Ovary (tissue), 9 donors: ENCODE measurements around the gene ZNF8. TPM values are rescaled to one million over a fixed set of nuclear protein-coding genes. Genes with fewer than 3 reads are reported as not detected.

ENCODE experiments used
- DNase-seq, 5 donors: peaks; one replicate each; pipeline ENCODE4 v3.0.0-alpha.2; 2019 to 2020
- H3K27ac ChIP-seq, 2 donors: fragments of 200-600 bp; one replicate each; pipeline versions ENCODE4 v1.5.1 to v1.8.0; 2019 to 2022
- H3K27me3 ChIP-seq: fragments of 200-600 bp; one replicate; pipeline ENCODE4 v1.8.0; 2022
- H3K36me3 ChIP-seq: fragments of 200-600 bp; sonication (generic); one replicate; pipeline ENCODE4 v1.5.1; 2019
- H3K4me1 ChIP-seq: one replicate; pipeline ENCODE4 v1.8.1; 2013; ENCODE audit warnings: mild to moderate bottlenecking, moderate library complexity; ENCODE audit not compliant: insufficient read depth
- H3K4me3 ChIP-seq: fragments of 200-600 bp; sonication (generic); one replicate; pipeline ENCODE4 v1.5.1; 2017
- H3K9me3 ChIP-seq, 2 donors: fragments of 200-600 bp in 1 of 2; sonication (generic) in 1 of 2; one replicate each; pipeline versions ENCODE4 v1.5.1 to v1.8.1; 2013 to 2019; ENCODE audit warnings: mild to moderate bottlenecking in 1 of 2, moderate library complexity in 1 of 2
- EP300 ChIP-seq: sonication (generic); formaldehyde crosslinking; IDR thresholded peaks from one replicate; pipeline ENCODE4 v1.6.1; 2017; ENCODE audit warnings: antibody characterized with exemption
- POLR2A ChIP-seq: fragments of 450-650 bp; IDR thresholded peaks from one replicate; pipeline ENCODE4 v1.6.1; 2017; ENCODE audit warnings: antibody characterized with exemption, mild to moderate bottlenecking, moderate library complexity
- WGBS, 3 donors: extraction: QIAGEN DNeasy Blood & Tissue Kit in 1 of 3; methylation state at CpG; one replicate each; pipeline versions ENCODE4 v1.1.5 to v1.1.7; 2013 to 2017; 5-methylcytosine and 5-hydroxymethylcytosine counted together
- intact Hi-C, 4 donors: fragments of 100-400 bp; cut with DNase I; formaldehyde crosslinking; loops; one replicate each; pipeline versions ENCODE4 v1.11.0 to v1.15.1; 2022 to 2023
- polyA plus RNA-seq, 2 donors: library from polyadenylated mRNA; stranded (reverse); fragments of 200-250 nt in 1 of 2; fragments of 350-450 nt in 1 of 2; fragmentation: Illumina TruSeq in 1 of 2; extraction: RNeasy Lipid Tissue Mini Kit (QIAGEN cat#74804) in 1 of 2; gene quantifications; one replicate each; pipeline ENCODE4 v1.2.3, GENCODE V29; 2013 to 2014
- total RNA-seq, 7 donors: library from RNA; depleted of rRNA in 2 of 7; stranded (reverse); fragments of >200 nt in 2 of 7; fragmentation: NEBNext Ultra II Directional in 3 of 7; extraction: Animal tissue kit (Norgen Biotek cat#: 25700) in 3 of 7; gene quantifications; one replicate each; pipeline versions ENCODE4 v1.1.0 to v1.2.4, GENCODE V29; 2016 to 2023
- TF ChIP-seq, protein P1 (sequence below), 3 donors: fragments of 450-650 bp in 2 of 3; fragments of 200-600 bp in 1 of 3; IDR thresholded peaks; one replicate each; pipeline versions ENCODE4 v1.5.1 to v1.8.0; 2016 to 2022; ENCODE audit warnings: antibody characterized with exemption in 3 of 3, mild to moderate bottlenecking in 1 of 3
- donor health status: DM: no; HTN: no; CAD: no; lungs with moderate emphysema.
- donor health status: DM: no; HTN: no; CAD: no.
- donor health status: Bipolar disorder and iron deficiency.
- donor health status: DM: yes; HTN: yes; CAD: no.
- donor health status: DM: no; HTN: no; CAD: no.
- donor health status: DM: yes; HTN: yes; CAD: no.

Gene ZNF8
- total and polyA plus RNA-seq, 9 donors = 2.7 to 10.6 (median 7.2) TPM

DNA sequence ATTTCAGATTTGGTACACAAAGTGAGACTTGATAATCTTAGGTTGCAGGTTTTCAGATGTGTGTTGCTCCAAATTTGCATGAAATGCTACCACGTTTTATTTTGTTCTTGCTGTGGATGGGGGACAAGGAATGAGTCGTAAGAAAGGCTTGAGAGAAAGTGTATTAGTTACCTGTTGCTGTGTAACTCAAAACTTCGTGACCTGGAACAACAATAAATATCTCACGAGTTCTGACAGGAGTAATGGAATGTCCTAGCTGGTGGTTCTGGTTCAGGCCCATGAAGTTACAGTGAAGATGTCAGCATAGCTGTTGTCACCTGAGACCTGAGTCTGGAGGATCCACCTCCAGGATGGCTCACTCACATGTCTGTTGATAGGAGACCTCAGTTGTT is 1.2 kb downstream of the ZNF8 start:
- no peak for DNase-seq
- peak overlapping the region; percentile 76 for H3K4me3 ChIP-seq
- no peaks in the 10 kb centered on the region for H3K27me3 ChIP-seq
- TF ChIP-seq EP300 = no peak
- TF ChIP-seq POLR2A = no peak
- TF ChIP-seq, protein P1, sequence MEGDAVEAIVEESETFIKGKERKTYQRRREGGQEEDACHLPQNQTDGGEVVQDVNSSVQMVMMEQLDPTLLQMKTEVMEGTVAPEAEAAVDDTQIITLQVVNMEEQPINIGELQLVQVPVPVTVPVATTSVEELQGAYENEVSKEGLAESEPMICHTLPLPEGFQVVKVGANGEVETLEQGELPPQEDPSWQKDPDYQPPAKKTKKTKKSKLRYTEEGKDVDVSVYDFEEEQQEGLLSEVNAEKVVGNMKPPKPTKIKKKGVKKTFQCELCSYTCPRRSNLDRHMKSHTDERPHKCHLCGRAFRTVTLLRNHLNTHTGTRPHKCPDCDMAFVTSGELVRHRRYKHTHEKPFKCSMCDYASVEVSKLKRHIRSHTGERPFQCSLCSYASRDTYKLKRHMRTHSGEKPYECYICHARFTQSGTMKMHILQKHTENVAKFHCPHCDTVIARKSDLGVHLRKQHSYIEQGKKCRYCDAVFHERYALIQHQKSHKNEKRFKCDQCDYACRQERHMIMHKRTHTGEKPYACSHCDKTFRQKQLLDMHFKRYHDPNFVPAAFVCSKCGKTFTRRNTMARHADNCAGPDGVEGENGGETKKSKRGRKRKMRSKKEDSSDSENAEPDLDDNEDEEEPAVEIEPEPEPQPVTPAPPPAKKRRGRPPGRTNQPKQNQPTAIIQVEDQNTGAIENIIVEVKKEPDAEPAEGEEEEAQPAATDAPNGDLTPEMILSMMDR (IDR thresholded peaks at IDR 0.05) = no peak
- no peak overlapping the region for H3K27ac ChIP-seq
- WGBS, 3 donors = 73 to 83% (median 79%) methylated on average over 4 of the region's 4 CpGs
- no peaks in the 10 kb centered on the region for H3K36me3 ChIP-seq
- intact Hi-C loops = loop anchor here in 1 of 4 donors (10.0 kb wide), 1 partner anchor 95 kb away; the partner anchor contains the start of gene ZNF274
- H3K9me3 ChIP-seq = peaks cover 0 to 9% of the 10 kb centered on the region in 2 donors
- no peaks in the 10 kb centered on the region for H3K4me1 ChIP-seq

DNA sequence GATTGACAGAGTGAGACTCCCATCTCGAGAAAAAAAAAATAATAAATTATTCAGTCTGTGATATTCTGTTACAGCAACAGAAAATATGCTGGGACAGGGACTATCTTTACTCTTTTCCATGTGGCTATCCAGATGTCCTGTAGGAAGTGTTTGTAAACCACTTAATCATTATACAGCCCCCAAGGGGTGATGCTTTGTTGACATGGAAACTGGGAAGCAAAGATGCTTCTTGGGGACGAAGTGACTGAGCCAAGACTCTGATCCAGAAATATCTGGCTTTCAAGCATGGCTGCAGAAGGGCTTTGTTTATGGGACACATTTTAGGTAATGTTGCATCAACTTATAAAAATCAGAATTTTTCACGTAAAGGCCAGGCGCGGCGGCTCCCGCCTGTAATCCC is 5.4 kb downstream of the ZNF8 start:
- Histone ChIP-seq H3K4me3 (no peak overlapping the region), H3K27me3 (no peaks in the 10 kb centered on the region), H3K27ac (no peak overlapping the region), H3K4me1 (no peaks in the 10 kb centered on the region), H3K36me3 (no peaks in the 10 kb centered on the region), H3K9me3 (peaks cover 0 to 7% of the 10 kb centered on the region in 2 donors)
- intact Hi-C loops = no loop called here
- TF ChIP-seq, protein P1 (IDR thresholded peaks at IDR 0.05) = no peak
- TF ChIP-seq POLR2A = no peak
- TF ChIP-seq EP300 = no peak
- 93 to 95% (median 95%) methylated on average over 7 of the region's 7 CpGs for WGBS, 3 donors
- no peak for DNase-seq

DNA sequence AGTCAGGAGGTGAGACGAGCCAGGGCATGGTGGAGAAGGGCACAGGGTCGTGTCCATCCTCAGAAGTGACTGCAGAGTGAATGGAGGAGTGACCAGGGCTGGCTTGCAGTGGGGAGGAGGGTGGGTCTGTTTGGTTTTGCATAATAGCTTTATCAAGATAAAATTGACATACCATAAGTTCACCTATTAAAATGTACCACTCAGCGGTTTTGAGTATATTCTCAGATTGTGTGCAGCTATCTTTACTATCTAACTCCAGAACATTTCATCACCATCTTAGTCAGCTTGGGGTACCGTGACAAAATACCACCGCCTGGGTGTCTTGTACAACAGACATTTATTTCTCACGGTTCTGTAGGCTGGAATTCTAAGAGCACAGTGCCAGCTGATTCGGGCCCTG is 13.2 kb downstream of the ZNF8 start:
- H3K36me3 ChIP-seq = no peaks in the 10 kb centered on the region
- no peaks in the 10 kb centered on the region for H3K27me3 ChIP-seq
- DNase-seq = no peak
- no peaks in the 10 kb centered on the region for H3K4me1 ChIP-seq
- peaks cover 2 to 17% of the 10 kb centered on the region in 2 donors for H3K9me3 ChIP-seq
- H3K4me3 ChIP-seq = no peak overlapping the region
- 92 to 96% (median 95%) methylated on average over 7 of the region's 7 CpGs for WGBS, 3 donors
- H3K27ac ChIP-seq = no peak overlapping the region
- TF ChIP-seq, protein P1 (IDR thresholded peaks at IDR 0.05) = no peak
- TF ChIP-seq EP300 (no peak), POLR2A (no peak)
- intact Hi-C loops = no loop called here

DNA sequence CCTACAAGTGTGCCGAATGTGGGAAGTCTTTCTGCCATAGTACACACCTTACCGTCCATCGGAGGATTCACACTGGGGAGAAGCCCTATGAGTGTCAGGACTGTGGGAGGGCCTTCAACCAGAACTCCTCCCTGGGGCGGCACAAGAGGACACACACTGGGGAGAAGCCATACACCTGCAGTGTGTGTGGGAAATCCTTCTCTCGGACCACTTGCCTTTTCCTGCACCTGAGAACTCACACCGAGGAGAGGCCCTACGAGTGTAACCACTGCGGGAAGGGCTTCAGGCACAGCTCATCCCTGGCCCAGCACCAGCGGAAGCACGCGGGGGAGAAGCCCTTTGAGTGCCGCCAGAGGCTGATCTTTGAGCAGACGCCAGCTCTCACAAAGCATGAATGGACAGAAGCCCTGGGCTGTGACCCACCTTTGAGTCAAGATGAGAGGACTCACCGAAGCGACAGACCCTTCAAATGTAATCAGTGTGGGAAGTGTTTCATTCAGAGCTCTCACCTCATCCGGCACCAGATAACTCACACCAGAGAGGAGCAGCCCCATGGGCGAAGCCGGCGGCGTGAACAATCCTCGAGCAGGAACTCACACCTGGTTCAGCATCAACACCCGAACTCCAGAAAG is 16.1 kb downstream of the ZNF8 start:
- Histone ChIP-seq H3K27ac (no peak overlapping the region), H3K9me3 (peaks cover 2 to 9% of the 10 kb centered on the region in 2 donors), H3K36me3 (no peaks in the 10 kb centered on the region), H3K4me3 (no peak overlapping the region), H3K27me3 (no peaks in the 10 kb centered on the region), H3K4me1 (no peaks in the 10 kb centered on the region)
- 96 to 97% (median 96%) methylated on average over 22 of the region's 22 CpGs for WGBS, 3 donors
- no peak for TF ChIP-seq EP300
- TF ChIP-seq, protein P1 (IDR thresholded peaks at IDR 0.05) = no peak
- no peak for TF ChIP-seq POLR2A
- DNase-seq = no peak
- intact Hi-C loops = no loop called here
